Stromal cell of bone marrow (primary cell): ENCODE data around the gene TGFB1I1.
A peak's percentile ranks its signal among the peaks of the same experiment; 100 is the strongest.
"Not testable (repeated sequence)": the region's sequence is repeated elsewhere in the genome, so short reads cannot be mapped to it uniquely, and the experiment has no call there.

ENCODE experiments used
- DNase-seq: peaks from one replicate; pipeline ENCODE4 v3.0.0-alpha.2; 2012; ENCODE audit warnings: low read depth

TGFB1I1 gene

DNA sequence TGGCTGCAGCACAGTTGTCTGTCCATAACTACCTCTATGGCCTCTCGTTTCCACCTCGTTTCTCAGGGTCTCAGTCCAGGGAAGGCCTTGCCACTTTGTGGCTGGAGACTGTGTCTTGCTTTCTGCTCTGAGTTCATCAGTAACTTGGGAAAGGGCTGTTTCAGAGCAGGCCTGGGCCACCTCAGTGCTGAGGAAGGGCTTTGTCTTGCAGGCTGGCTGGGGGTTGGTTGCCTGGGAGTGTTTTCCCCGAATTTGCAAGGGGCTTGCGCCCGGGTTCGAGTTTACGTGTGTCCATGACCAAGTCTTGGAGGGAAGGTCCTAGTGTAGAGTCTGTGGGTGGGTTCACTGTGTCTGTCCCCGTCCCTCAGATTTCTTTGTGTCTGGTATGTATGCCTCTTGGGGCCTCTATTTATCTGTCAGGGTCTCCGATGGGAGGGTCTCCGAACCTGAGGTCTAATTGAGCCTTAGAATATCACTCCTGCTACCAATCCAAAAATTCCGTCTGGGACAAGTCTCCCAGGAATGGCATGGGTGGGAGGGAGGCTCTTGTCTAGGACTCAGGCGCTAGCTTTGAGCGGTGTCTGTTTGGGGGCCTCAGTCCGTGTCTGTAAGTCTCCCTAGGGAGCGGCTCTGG lies 594 bp upstream of the TGFB1I1 start:
- no peak for DNase-seq

DNA sequence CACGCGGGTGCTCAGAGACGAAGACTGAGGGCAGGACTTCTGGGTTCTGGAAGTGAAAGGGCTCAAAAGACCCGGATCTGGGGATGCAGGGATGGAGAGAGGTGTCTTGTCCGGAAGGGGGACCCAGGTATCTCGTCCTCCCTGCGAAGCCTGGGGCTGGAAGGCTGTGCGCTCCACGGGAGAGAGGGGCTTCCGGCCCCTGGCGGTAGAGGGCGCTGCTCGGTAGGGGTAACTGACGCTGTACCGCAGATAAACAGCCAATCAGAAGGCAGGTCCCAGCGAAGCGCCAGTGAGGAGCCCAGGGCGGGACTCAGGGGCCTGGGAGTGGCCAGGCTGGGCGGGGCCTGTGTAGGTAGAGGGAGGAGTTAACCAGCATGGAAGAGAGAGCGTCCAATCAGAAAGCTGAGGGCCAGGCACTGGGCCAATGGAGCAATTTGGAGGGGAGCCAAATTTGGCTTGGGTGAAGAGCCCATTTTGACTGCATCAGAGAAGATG lies 804 bp downstream of the TGFB1I1 start:
- DNase-seq, result peak; percentile 84

DNA sequence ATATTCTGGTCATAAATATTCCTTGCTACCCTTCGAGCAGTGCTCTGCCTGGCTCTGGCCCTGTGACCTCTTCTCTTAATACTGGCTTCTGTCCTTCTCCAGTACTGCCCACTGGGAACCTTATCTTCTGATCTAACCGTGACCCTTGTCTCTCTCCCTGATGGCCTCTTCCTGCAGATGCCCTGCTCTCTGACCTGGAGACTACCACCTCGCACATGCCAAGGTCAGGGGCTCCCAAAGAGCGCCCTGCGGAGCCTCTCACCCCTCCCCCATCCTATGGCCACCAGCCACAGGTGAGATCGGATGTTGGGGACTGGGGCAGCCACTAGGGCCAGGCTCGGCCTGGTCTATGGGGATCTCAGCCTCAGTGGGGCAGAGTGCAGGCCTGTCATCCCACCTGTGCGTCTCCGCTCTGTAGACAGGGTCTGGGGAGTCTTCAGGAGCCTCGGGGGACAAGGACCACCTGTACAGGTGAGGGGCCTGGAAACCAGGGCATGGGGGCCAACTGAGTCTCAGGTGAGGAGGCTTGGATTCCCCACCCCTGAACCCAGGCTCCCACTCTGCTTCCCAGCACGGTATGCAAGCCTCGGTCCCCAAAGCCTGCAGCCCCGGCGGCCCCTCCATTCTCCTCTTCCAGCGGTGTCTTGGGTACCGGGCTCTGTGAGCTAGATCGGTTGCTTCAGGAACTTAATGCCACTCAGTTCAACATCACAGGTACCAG lies 1.5 kb downstream of the TGFB1I1 start:
- DNase-seq, result no peak

DNA sequence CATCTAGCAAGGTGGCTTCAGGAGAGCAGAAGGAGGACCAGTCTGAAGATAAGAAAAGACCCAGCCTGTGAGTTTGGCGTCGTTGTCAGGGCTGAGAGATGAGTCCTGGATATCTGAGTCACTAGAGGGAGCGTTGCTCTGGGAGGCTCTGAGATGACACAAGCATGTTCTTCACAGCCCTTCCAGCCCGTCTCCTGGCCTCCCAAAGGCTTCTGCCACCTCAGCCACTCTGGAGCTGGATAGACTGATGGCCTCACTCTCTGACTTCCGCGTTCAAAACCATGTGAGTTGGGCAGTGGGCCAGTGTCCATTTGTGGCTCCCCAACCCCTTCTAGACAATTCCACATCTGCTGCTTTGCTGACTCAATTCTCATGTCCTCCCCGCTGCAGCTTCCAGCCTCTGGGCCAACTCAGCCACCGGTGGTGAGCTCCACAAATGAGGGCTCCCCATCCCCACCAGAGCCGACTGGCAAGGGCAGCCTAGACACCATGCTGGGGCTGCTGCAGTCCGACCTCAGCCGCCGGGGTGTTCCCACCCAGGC lies 2.3 kb downstream of the TGFB1I1 start:
- peak; percentile 78 for DNase-seq

DNA sequence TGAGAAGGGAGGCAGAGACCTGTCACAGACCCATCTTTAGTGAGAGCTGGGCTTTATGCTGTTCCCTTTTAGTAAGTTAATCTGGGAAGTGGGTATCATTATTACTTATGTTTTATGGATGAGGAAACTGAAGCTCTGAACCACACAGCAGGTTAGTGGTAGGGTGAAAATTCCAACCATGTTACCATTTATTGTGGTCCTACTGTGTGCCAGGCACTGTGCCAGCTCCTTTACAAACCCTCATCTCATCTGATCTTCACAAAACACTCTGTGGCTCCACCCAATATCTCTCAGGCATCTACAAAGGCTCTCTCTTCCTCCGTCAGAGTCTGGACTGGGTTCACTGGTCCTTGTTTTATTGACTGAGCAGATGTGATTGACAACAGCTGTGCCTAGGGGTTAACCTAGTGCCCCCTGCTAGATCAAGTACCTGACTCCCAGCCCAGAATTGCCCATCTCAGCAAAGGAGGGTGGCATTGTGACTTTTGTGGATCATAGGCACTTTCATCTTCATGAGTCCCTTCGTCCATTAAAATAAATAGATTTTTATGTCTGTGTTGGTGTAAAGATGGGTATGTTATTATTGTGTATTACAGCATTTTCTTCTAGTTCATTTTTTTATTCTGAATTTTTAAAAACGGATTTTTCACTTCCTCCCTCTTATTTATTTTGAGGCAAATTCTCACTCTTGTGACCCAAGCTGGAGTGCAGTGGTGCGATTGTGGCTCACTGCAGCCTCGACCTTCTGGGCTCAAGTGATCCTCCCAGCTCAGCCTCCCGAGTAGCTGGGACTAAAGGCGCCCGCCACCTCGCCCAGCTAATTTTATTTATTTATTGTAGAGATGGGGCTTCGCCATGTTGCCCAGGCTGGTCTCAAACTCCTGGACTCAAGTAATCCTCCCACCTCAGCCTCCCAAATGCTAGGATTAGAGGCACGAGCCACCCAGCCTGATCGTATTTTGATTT lies 3.1 kb downstream of the TGFB1I1 start:
- DNase-seq, result no peak

DNA sequence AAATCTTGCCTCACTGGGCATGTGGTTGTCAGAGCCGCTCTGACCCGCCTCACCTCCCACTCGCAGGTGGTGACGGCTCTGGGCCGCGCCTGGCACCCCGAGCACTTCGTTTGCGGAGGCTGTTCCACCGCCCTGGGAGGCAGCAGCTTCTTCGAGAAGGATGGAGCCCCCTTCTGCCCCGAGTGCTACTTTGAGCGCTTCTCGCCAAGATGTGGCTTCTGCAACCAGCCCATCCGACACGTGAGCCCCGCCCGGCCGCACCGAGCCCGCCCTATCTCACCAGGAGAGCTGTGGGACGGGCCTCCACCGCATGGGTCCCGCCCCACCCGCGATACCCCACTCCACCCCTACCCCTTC lies 4.0 kb downstream of the TGFB1I1 start:
- DNase-seq, result no peak

DNA sequence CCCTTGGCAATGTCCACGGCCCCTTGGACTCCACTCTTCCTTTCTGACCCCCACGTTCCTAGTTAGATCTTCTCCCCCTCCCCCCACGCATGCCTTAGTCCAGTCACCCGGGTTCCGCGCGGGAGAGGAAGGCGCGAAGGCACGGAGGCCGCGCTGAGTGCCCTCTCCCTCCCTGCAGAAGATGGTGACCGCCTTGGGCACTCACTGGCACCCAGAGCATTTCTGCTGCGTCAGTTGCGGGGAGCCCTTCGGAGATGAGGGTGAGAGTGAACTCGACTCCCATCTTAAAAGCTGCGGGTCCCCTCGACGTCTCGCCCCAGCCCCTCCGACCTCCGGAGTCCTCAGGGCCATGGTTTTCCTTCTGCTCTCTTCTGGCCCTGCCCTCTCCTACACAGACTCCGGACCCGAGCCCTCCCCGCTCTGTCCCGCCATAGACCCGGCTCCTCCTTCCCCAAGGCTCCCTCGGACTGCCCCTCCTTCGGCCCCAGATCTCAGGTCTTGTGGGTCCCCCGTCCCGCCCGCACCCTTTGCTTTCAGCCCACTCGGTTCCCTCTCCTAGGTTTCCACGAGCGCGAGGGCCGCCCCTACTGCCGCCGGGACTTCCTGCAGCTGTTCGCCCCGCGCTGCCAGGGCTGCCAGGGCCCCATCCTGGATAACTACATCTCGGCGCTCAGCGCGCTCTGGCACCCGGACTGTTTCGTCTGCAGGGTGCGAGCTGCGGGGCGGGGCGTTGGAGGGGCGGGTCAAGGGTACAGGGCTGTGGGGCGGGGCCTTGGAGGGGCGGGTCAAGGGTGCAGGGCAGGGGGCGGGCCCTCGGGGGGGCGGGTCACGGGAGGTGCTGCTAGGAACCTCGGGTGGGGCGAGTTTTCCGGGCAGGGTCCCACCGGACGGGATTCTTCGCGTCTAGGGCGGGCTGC lies 4.6 kb downstream of the TGFB1I1 start:
- DNase-seq, result no peak

DNA sequence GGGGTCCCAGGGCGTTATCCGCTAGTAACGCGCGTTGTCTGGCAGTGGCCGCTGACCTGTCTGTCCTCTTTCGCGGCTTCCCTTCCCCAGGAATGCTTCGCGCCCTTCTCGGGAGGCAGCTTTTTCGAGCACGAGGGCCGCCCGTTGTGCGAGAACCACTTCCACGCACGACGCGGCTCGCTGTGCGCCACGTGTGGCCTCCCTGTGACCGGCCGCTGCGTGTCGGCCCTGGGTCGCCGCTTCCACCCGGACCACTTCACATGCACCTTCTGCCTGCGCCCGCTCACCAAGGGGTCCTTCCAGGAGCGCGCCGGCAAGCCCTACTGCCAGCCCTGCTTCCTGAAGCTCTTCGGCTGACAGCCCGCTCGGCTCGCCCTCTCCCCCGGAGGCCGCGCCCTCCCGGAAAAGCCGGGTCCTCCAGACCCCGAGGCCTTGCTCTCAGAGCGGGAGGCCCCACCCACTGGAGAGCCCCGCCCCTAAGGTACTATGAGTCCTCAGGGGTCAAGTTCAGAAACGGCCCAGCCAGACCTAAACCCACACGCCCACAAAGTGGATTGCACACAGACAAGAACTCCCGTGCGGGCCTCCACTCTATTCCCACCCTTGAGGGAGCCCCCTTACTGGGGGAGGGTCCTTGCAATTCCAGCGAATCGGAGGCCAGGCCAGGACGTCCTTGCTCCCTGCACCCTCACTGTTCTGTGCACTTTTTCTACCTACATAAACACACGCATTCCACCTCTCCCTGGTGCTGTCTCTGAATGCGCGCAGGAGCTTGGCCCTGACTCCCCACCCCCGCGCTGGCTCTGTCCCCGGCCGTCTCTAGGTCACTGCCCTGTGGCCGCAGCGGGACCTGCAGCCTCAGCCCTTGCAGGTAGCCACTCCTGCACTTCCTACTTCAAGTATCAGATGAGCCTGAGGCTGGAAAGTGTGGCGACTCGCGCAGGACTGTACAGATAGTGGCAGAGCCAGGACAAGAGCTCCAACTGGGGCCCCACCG lies 5.6 kb downstream of the TGFB1I1 start:
- no peak for DNase-seq

DNA sequence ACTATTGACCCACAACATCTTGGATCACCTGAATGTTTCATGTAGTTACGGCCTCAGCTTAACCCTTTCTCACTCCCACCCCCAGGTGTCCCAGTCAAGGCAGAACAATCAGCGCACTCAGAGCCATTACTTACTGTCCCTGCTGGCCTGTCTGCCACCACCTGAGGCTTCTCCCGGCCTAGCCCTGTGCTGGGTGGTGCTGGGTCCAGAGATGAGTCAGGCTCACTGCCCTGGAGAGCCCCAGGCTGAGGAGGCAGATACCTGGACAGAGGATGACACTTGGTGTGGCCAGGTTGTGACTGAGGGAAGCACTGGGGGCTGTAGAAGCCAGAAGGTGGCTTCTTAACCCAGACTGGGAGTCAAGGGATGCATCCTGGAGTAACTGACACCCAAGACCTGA lies 7.0 kb downstream of the TGFB1I1 start:
- DNase-seq, result no peak

DNA sequence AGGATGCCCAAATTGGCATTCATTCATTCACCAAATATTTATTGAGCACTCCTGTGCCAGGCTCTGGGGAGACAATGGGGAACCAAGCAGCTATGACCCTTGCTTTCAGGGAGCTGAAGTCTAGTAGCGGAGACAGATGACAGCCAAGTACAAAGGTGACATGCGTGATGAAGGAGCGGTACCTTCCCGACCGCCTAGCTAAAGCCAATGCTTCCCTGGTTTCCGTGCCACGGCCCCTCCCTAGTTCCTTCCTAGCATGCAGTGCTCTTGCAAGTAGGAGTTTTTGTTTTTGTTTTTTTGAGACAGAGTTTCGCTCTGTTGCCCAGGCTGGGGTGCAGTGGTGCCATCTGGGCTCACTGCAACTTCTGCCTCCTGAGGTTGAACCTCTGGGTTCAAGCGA lies 7.8 kb downstream of the TGFB1I1 start:
- no peak for DNase-seq

DNA sequence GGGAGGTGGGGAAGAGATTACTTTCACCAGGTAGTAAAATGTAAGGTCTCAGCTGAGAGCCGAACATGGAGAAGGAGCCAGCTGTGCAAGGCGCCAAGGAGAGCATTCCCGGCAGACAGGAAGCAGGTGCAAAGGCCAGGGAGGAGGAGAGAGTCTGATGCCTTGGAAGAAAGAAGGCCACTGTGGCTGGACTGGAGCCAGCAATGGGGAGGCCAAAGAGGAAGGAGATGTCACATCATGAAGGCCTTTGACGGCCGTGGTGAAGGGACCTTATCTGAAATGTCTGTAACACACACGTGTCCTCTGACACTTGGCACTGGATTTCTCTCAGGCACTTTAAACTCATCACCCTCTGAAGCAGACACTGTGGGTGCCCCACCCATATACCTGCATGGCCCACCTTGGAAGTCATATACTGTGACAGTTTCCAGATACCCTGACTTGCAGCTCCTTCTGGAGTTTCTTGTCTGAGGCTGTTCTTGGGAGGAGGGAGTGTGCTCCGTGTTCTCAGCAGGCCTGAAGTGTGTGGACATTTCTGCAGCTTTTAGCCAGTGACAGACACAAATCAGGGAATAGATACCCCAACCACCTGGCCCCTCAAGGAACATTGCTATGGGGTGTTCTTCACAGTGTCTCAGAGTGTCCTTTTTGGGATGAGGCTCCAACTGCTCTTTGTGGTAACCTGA lies 9.0 kb downstream of the TGFB1I1 start:
- DNase-seq, result no peak

DNA sequence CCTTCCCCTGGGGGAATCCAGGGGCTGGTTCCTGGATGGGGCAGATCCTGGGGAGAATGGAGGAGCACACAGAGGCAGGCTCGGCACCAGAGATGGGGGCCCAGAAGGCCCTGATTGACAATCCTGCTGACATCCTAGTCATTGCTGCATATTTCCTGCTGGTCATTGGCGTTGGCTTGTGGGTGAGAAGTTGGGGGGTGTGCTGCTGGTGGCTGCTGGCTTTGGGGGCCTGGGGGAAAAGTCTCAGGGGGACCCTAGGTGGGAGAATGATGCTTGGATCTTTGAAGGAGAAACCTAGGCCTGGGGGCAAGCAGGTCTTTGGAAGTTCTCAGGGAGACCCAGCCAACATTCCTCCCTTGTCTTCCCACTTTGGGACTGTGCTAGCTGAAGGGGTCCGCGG lies 11.1 kb downstream of the TGFB1I1 start, which contains the start of gene SLC5A2:
Gene SLC5A2 (plus strand): TSS at position 43 of the 400 bp plus-strand sequence. CDS start 14 bp downstream, at position 57.
- DNase-seq, result no peak

DNA sequence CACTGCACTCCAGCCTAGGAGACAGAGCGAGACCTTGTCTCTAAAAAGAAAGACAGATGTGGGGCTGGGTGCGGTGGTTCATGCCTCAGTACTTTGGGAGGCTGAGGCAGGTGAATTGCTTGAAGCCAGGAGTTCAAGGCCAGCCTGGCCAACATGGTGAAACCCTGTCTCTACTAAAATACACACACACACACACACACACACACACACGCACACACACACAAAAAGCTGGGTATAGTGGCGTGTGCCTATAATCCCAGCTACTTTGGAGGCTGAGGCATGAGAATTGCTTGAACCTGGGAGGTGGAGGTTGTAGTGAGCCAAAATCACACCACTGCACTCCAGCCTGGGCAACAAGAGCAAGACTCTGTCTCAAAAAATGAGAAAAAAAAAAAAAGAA lies 12.1 kb downstream of the TGFB1I1 start:
- DNase-seq, result not testable (repeated sequence)

DNA sequence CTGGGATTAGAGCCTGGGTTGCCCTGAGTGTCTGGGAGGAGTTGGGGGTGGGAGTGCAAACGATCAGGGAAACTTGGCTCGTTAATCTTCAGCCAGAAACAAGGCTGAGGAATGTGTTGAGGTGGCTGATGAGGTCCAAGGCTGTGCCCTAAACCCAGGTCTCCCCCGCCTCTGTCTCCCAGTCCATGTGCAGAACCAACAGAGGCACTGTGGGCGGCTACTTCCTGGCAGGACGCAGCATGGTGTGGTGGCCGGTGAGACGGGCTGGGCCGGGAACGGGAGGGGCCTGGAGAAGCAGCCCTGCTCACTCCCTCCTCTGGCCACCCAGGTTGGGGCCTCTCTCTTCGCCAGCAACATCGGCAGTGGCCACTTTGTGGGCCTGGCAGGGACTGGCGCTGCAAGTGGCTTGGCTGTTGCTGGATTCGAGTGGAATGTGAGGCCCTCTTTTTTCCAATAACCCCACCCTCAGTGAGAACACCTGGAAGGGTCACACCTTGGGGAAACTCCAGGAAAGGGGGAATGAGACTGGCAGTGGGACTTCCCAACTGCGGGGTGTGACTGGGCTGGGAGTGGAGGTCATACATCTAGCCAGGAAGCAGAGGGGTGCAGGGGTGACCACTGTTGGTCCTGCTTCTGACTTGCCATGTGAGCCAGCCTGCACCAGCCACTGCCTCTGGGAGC lies 12.7 kb downstream of the TGFB1I1 start:
- DNase-seq, result no peak

DNA sequence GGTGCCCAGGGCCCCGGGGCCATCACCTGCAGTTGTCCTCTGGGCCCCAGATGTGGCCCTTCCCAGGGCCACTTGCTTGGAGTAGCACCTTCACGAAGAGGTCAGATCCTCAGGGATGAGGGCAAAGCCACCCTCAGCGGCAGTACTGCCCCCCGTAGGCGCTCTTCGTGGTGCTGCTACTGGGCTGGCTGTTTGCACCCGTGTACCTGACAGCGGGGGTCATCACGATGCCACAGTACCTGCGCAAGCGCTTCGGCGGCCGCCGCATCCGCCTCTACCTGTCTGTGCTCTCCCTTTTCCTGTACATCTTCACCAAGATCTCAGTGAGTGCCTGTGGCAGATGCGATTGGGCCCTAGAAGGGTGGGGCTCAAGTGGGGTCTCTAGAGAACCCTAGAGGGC lies 13.6 kb downstream of the TGFB1I1 start:
- DNase-seq, result no peak

DNA sequence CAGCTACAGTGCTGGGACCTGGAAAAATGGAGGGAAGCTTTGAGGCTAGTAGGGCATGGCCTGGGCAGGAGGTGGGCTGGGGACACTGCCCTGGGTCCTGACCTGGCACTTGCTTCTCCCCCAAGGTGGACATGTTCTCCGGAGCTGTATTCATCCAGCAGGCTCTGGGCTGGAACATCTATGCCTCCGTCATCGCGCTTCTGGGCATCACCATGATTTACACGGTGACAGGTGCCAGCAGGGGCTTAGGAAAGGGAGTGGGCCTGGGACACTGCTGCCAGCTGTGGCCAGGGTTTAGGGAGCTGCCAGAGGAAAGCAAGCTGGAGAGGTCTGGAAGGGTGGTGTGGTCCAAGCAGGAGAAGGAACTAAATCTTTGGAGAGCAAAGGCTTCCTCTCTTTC lies 14.1 kb downstream of the TGFB1I1 start:
- no peak for DNase-seq

DNA sequence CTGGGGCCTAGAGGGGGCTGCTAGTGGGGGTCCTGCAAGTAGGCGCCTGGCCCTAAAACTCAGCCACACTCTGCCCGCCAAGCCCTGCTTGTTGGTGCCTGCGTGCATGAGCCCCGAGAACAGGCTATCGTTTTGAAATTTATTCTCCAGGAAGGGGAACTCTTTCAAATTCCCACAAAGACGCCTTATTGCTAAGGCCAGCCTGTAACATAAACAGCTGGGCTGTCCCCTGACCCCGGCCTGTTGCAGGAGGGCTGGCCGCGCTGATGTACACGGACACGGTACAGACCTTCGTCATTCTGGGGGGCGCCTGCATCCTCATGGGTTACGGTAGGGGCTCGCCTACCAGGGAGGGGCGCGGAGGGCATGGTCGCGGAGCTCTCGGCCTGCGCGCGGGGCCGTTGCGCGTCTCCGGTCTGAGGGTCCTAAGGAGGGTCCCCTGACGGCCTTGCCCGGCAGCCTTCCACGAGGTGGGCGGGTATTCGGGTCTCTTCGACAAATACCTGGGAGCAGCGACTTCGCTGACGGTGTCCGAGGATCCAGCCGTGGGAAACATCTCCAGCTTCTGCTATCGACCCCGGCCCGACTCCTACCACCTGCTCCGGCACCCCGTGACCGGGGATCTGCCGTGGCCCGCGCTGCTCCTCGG lies 15.2 kb downstream of the TGFB1I1 start:
- DNase-seq, result no peak
